Activated CD8-positive, alpha-beta memory T cell treated with anti-CD3 and anti-CD28 coated beads, Interleukin-2, amount 50 U/mL, for 24 hours (primary cell): ENCODE measurements around the gene SLC12A5.
"Not testable (repeated sequence)": the region's sequence is repeated elsewhere in the genome, so short reads cannot be mapped to it uniquely, and the experiment has no call there.

Experiments
- DNase-seq: peaks from one replicate; pipeline ENCODE4 v3.0.0-alpha.2; 2020; ENCODE audit errors: extremely low read depth

The SLC12A5 gene

GRCh38 chr20:46028772-46029371, at the start of gene SLC12A5:
Gene SLC12A5 (plus strand): TSS chr20:46029215. CDS start chr20:46029345, 130 bp downstream.
- DNase-seq = no peak

DNA sequence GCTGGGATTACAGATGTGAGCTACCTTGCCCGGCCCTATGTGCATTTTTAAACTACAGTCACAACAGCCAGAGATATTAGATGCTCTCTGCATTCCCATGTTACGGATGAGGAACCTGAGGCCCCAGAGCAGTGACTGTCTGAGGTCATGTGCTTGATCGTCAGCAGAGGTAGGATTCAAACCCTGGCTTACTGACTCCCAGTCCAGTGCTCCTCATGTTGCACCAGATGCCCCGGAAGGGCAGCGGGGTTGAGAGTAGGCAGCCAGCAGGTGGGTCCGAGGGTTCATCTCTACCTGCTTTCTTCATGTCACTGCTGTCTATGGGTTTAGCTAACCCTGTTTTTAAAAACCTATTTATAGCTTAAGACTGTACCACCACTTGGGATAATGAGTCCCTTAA, 47.8 kb upstream of the SLC12A5 start:
- DNase-seq = no peak

DNA sequence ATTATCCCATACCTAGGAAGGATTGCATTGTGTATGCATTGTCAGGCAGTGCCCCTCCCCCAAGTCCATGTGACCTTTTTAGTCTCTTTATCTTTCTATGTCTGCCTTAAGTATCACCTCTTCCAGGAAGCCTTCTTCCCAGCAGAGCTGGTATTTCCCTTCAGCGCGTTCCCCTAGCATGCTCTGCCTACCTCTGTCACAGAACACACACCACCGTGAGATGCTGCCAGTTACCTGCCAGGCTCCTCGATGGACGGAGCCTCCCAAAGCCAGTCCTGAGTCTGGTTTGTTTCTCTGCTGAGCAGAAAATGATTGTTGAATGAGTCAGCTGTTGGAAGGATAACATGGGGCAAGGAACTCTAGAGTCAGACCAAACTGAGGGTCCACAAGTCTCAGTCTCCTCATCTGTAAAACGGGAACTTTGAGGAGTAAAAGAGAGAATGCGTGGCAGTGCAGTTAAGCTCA, 45.7 kb upstream of the SLC12A5 start:
- no peak for DNase-seq

- no peak for DNase-seq
Measured at GRCh38 chr20:45985573-45985972, 43.4 kb upstream of the SLC12A5 start.

- DNase-seq = peak; percentile 47
Measured at GRCh38 chr20:45987108-45987780, 41.8 kb upstream of the SLC12A5 start.

DNA sequence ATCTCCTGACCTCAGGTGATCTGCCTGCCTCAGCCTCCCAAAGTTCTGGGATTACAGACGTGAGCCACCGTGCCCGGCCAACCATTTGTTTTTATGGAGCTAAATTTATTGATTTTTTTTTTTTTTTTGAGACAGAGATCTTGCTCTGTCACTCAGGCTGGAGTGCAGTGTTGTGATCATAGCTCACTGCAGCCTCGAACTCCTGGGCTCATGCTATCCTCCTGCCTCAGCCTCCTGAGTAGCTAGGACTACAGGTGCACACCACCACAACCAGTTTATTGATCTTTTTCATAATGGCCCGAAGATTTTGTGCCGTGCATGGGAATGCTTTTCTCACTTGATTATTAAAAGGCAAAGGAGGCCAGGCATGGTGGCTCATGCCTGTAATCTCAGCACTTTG, 40.2 kb upstream of the SLC12A5 start:
- not testable (repeated sequence) for DNase-seq

DNA sequence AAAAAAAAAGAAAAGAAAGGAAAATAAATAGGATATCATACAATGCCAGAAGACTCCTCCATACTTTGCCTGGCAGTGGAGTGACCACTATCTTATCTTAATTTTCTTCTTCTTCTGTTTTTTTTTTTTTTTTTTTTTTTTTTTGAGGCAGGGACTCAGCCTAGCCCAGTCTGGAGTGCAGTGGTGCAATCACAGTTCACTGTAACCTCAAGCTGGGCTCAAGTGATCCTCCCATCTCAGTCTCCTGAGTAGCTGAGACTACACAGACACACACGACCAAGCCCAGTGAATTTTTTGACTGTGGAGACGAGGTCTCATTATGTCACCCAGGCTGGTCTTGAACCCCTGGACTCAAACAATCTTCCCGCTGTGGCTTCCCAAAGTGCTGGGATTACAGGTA, 37.4 kb upstream of the SLC12A5 start:
- DNase-seq = no peak

DNA sequence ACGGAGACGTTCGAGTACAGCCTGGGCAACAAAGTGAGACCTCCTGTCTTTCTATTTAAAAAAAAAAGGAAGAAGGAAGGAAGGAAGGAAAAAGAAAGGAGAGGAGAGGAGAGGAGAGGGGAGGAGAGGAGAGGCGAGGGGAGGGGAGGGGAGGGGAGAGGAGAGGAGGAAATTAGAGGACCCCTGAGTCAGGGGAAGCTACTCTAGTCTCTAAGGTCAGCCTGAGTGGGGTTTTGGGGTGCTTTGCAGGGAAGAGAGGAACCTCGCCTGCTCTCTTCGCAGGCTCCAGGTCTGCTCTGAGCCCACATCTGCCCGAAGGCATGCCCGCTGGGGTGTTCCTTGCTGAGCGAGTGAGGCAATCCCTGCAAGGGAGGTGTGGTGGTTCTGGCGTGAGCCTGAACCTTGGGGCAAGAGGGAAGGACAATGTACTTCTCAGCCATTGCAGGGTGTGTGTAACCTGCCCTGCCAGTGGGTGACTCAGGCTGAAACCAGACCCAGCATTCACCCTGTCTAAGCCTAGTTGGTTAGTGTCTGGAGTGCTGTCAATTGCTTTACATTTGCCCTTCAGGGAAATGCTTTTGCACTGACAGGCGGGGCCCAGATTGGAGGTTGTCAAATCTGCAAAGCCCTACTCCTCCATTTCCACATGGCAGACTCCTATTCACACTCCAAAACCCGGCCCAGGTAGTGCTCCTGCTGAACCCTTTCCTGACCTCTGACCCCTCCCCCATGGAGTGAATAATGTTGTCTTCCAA, 35.6 kb upstream of the SLC12A5 start:
- DNase-seq = no peak

DNA sequence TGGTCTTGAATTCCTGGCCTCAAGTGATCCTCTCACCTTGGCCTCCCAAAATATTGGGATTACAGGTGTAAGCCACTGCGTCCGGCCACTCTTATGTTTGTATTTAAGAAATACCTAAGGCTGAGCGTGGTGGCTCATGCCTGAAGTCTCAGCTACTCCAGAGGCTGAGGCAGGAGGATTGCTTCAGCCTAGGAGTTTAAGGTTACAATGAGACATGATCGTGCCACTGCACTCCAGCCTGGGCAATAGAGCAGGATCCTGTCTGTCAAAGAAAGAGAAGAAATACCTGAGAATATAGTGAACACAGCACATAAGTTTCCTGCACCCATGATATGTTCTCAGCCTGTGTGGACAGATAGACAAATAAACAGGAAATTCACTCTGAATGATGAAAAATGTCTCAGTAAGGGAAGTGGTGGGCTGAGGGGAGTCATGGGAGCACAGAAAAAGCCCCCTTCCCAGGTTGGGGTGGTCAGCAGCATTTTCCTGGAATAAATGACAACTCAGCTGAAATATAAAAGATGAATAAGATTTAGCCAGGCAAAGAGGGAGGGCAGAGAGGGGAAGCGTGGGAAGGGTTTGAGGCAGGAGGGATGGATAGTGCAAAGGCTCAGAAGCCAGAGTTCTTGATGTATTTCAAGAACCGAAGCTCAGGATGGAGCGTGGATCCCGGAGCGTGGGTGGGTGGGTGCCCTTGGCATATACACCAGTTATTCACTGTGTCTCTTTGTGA, 34.1 kb upstream of the SLC12A5 start:
- no peak for DNase-seq

DNA sequence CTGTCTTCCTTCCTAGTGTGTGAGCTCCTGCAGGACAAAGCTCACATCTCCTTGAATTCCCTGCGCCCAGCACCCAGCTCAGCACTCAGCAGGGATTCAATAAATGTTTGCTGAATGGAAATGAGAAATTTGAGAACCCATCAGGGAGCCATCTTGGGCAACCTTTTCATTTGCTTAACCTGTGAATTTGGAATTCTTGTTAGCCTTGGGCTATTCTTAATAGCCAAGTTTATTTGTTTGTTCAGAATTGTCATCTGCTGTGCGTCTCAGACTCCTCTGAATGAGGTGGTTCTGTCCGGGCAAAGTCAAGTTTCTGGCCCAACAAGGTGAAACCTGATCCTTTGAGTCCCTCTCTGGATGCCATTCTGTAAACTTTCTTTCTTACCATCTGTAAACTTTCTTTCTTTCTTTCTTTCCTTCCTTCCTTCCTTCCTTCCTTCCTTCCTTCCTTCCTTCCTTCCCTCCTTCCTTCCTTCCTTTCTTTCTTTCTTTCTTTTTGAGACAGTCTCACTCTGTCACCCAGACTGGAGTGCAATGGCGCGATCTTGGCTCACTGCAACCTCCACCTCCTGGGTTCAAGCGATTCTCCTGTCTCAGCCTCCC, 33.4 kb upstream of the SLC12A5 start:
- not testable (repeated sequence) for DNase-seq

GRCh38 chr20:45997187-45997586, 31.8 kb upstream of the SLC12A5 start:
- DNase-seq = no peak

GRCh38 chr20:45998337-45998736, 30.7 kb upstream of the SLC12A5 start:
- no peak for DNase-seq

DNA sequence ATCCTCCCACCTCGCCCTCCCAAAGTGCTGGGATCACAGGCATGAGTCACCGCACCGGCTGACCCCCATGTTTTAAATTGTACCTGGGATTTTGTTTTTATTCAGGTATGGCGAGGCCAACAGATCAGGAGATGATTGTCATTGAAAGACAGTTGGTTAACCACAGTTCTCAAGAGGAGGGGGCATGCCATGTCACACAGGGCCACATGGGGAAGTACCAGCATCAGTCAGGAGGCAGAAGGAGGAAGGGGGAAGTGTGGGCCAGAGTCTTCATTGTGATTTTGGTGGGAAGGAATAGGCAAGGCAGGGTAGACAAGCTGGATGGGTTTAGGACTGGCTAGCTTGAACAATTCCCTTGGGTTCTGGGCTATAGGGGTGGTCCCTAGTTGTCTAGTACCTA, 30.3 kb upstream of the SLC12A5 start:
- no peak for DNase-seq

- DNase-seq = no peak
Measured at GRCh38 chr20:45999557-46000261, 29.3 kb upstream of the SLC12A5 start.

- DNase-seq = no peak
Measured at GRCh38 chr20:46000262-46000996, 28.6 kb upstream of the SLC12A5 start.

DNA sequence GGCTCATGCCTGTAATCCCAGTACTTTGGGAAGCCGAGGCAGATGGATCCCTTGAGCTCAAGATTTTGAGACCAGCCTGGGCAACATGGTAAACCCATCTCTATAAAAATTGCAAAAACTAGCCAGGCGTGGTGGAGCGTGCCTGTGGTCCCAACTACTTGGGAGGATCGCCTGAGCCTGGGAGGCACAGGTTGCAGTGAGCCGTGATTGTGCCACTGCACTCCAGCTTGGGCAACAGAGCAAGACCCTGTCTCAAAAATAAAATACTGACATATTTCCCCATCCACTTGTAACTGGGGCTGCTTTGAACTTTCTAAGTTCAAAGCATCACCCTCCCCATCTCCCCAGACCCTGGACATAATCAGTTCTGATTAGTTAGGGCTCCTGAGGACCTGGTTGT, 27.5 kb upstream of the SLC12A5 start:
- no peak for DNase-seq

DNA sequence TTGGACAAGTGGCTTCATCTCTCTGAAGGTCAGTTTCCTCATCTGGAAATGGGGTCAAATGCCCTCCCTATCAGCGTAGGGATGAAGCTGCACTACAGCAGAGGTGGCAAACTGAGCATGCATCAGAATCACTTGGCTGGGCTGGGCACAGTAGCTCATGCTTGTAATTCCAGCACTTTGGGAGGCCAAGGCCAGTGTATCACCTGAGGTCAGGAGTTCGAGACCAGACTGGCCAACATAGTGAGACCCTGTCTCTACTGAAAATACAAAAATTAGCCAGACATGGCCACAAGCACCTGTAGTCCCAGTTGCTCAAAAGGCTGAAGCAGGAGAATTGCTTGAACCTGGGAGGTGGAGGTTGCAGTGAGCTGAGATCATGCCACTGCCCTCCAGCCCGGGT, 27.0 kb upstream of the SLC12A5 start:
- no peak for DNase-seq

DNA sequence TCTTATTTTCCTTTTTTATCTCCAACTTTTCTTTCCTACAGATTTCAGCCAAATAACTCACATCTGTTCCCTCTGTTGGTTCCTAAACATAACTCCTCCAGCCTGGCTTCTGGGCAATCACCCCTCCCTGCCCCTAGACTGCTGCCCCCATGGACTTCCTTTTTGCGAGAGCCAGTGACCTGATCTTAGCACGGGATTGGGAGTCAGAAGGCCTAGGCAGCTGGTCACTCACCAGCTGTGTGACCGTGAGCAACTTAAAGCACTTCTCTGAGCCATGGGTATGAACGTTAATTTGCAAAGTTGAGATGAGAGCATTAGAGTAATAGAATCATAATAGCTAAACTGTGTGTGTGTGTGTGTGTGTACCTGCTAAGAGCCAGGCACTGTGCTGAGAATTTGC, 24.8 kb upstream of the SLC12A5 start:
- DNase-seq = no peak

- no peak for DNase-seq
Measured at GRCh38 chr20:46004889-46005473, 24.0 kb upstream of the SLC12A5 start.
